Lower leg skin (tissue), 3 donors: ENCODE data around the gene FGF22.
"Not testable (repeated sequence)": the region's sequence is repeated elsewhere in the genome, so short reads cannot be mapped to it uniquely, and the experiment has no call there.

ENCODE experiments used
- POLR2A ChIP-seq, 2 donors: fragments of 450-650 bp; IDR thresholded peaks; one replicate each; pipeline ENCODE4 v1.6.1; 2016 to 2017; ENCODE audit warnings: antibody characterized with exemption in 2 of 2, mild to moderate bottlenecking in 1 of 2, moderate library complexity in 1 of 2
- TF ChIP-seq, protein P1 (sequence below), 3 donors: fragments of 450-650 bp; IDR thresholded peaks; one replicate each; pipeline ENCODE4 v1.5.1; 2016; ENCODE audit warnings: antibody characterized with exemption in 3 of 3, mild to moderate bottlenecking in 3 of 3, moderate library complexity in 2 of 3

DNA sequence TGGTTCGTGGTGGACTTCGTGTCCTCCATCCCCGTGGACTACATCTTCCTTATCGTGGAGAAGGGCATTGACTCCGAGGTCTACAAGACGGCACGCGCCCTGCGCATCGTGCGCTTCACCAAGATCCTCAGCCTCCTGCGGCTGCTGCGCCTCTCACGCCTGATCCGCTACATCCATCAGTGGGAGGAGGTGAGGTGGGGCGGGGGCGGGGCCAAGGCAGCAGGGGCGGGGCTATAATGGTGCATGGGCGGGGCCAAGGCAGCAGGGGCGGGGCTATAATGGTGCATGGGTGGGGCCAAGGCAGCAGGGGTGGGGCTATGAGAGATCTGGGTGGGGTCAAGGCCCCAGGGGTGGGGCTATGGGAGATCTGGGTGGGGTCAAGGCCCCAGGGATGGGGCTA lies 35.9 kb upstream of the FGF22 start:
- TF ChIP-seq, protein P1, sequence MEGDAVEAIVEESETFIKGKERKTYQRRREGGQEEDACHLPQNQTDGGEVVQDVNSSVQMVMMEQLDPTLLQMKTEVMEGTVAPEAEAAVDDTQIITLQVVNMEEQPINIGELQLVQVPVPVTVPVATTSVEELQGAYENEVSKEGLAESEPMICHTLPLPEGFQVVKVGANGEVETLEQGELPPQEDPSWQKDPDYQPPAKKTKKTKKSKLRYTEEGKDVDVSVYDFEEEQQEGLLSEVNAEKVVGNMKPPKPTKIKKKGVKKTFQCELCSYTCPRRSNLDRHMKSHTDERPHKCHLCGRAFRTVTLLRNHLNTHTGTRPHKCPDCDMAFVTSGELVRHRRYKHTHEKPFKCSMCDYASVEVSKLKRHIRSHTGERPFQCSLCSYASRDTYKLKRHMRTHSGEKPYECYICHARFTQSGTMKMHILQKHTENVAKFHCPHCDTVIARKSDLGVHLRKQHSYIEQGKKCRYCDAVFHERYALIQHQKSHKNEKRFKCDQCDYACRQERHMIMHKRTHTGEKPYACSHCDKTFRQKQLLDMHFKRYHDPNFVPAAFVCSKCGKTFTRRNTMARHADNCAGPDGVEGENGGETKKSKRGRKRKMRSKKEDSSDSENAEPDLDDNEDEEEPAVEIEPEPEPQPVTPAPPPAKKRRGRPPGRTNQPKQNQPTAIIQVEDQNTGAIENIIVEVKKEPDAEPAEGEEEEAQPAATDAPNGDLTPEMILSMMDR (IDR thresholded peaks at IDR 0.05), result not testable (repeated sequence)
- not testable (repeated sequence) for TF ChIP-seq POLR2A (IDR thresholded peaks at IDR 0.05)
